ENCODE measurements around the gene TMEM123. TPM values are rescaled to one million over a fixed set of nuclear protein-coding genes. Genes with fewer than 3 reads are reported as not detected.

Gene TMEM123
- total and polyA plus RNA-seq, 10 of the 15 experiments (the other 5 are each of a cell fraction or from before 2014, with no cell fraction given): 35.1 to 667 (median 123) TPM

- no peak for DNase-seq (ENCODE audit: low read depth, low spot score)
- Histone ChIP-seq H3K27me3 (replicated peaks in 1 of 2; ENCODE audit: control insufficient read depth in 2 of 2, insufficient read depth in 2 of 2, low read length in 1 of 2) (no peaks in the 10 kb centered on the region), H3K36me3 (ENCODE audit: control insufficient read depth in 2 of 2, insufficient read depth in 2 of 2, low read length in 1 of 2) (peaks cover 0 to 2% of the 10 kb centered on the region in 2 experiments; a peak in 1 of 4 replicates), H3K27ac (ENCODE audit: control insufficient read depth, insufficient read depth) (no peak overlapping the region), H3K9ac (ENCODE audit: control insufficient read depth, insufficient read depth, low read length) (no peak overlapping the region), H3K4me2 (ENCODE audit: control insufficient read depth, insufficient read depth) (no peak overlapping the region), H3K4me3 (no peak overlapping the region), H3K9me3 (replicated peaks; ENCODE audit: control insufficient read depth, insufficient read depth, low read length) (peaks cover under 1% of the 10 kb centered on the region; the same call in 1 of the 3 replicates), H3K79me2 (ENCODE audit: control insufficient read depth, insufficient read depth, low read length) (peaks cover 15% of the 10 kb centered on the region), H2AFZ (ENCODE audit: control insufficient read depth, low read depth, low read length) (no peak overlapping the region), H4K20me1 (ENCODE audit: control insufficient read depth, insufficient read depth) (no peaks in the 10 kb centered on the region), H3K4me1 (ENCODE audit: control insufficient read depth, insufficient read depth, low read length) (peaks cover 8% of the 10 kb centered on the region; the same call in 1 of the 2 replicates)
- in situ Hi-C loops (cut with MboI): no loop called here
- ChIA-PET POLR2A (interaction anchor here (1.3 kb wide), 1 partner anchor 29 kb away, joined by 3 read pairs; no protein-coding TSS in a partner anchor), SMC1A (ENCODE audit: uncharacterized antibody, unreplicated experiment) (interaction anchor here (1.4 to 2.4 kb wide), 6 partner anchors 11 to 189 kb away, joined by 4 to 8 read pairs (median 6); no protein-coding TSS in a partner anchor), CTCF (interaction anchor here (0.6 to 3.3 kb wide), 4 partner anchors 10 to 189 kb away, joined by 4 to 18 read pairs (median 12); no protein-coding TSS in a partner anchor), RAD21 (ENCODE audit: unreplicated experiment) (interaction anchor here (1.1 kb wide), 1 partner anchor 65 kb away, joined by 3 read pairs; no protein-coding TSS in a partner anchor)
- TF ChIP-seq STAT1 (conservative IDR thresholded peaks at IDR 0.05) (no peak), KDM1A (IDR thresholded peaks at IDR 0.05; ENCODE audit: borderline replicate concordance) (no peak), SREBF1 (IDR thresholded peaks at IDR 0.05; ENCODE audit: low read length) (no peak), ZBTB40 (IDR thresholded peaks at IDR 0.05; ENCODE audit: borderline replicate concordance) (no peak), TCF7 (IDR thresholded peaks at IDR 0.05; ENCODE audit: borderline replicate concordance) (no peak), RB1 (IDR thresholded peaks at IDR 0.05; ENCODE audit: borderline replicate concordance) (no peak), BCL11A (IDR thresholded peaks at IDR 0.05; ENCODE audit: low read depth, low read length) (no peak), SP1 (IDR thresholded peaks at IDR 0.05; ENCODE audit: low read depth, low read length) (no peak)
- TF ChIP-seq, protein P1, sequence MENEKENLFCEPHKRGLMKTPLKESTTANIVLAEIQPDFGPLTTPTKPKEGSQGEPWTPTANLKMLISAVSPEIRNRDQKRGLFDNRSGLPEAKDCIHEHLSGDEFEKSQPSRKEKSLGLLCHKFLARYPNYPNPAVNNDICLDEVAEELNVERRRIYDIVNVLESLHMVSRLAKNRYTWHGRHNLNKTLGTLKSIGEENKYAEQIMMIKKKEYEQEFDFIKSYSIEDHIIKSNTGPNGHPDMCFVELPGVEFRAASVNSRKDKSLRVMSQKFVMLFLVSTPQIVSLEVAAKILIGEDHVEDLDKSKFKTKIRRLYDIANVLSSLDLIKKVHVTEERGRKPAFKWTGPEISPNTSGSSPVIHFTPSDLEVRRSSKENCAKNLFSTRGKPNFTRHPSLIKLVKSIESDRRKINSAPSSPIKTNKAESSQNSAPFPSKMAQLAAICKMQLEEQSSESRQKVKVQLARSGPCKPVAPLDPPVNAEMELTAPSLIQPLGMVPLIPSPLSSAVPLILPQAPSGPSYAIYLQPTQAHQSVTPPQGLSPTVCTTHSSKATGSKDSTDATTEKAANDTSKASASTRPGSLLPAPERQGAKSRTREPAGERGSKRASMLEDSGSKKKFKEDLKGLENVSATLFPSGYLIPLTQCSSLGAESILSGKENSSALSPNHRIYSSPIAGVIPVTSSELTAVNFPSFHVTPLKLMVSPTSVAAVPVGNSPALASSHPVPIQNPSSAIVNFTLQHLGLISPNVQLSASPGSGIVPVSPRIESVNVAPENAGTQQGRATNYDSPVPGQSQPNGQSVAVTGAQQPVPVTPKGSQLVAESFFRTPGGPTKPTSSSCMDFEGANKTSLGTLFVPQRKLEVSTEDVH (IDR thresholded peaks at IDR 0.05; ENCODE audit: low read depth, partially characterized antibody): no peak
- no peak for FAIRE-seq
- intact Hi-C loops (cut with micrococcal nuclease; ENCODE audit: unreplicated experiment): no loop called here
- WGBS (ENCODE audit: insufficient coverage, insufficient replicate concordance, low lambda C conversion rate, missing lambda C conversion rate): 100% methylated on average over 1 of the region's 1 CpG
- no TSS peak for BruUV-seq (replicated peaks)
- ATAC-seq: no peak
Observed at GRCh38 chr11:102423936-102424335, 28.6 kb downstream of the TMEM123 start.

All from GM12878 (cell line).